SKM-1 (cell line): ENCODE measurements around the gene BAZ1A.

Experiments used
- DNase-seq: peaks from one replicate; lab custom pipeline; 2025; ENCODE audit not compliant: unreplicated experiment; lab: John Stamatoyannopoulos, UW

Gene BAZ1A, protein sequence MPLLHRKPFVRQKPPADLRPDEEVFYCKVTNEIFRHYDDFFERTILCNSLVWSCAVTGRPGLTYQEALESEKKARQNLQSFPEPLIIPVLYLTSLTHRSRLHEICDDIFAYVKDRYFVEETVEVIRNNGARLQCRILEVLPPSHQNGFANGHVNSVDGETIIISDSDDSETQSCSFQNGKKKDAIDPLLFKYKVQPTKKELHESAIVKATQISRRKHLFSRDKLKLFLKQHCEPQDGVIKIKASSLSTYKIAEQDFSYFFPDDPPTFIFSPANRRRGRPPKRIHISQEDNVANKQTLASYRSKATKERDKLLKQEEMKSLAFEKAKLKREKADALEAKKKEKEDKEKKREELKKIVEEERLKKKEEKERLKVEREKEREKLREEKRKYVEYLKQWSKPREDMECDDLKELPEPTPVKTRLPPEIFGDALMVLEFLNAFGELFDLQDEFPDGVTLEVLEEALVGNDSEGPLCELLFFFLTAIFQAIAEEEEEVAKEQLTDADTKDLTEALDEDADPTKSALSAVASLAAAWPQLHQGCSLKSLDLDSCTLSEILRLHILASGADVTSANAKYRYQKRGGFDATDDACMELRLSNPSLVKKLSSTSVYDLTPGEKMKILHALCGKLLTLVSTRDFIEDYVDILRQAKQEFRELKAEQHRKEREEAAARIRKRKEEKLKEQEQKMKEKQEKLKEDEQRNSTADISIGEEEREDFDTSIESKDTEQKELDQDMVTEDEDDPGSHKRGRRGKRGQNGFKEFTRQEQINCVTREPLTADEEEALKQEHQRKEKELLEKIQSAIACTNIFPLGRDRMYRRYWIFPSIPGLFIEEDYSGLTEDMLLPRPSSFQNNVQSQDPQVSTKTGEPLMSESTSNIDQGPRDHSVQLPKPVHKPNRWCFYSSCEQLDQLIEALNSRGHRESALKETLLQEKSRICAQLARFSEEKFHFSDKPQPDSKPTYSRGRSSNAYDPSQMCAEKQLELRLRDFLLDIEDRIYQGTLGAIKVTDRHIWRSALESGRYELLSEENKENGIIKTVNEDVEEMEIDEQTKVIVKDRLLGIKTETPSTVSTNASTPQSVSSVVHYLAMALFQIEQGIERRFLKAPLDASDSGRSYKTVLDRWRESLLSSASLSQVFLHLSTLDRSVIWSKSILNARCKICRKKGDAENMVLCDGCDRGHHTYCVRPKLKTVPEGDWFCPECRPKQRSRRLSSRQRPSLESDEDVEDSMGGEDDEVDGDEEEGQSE (N-terminal part only)

DNA sequence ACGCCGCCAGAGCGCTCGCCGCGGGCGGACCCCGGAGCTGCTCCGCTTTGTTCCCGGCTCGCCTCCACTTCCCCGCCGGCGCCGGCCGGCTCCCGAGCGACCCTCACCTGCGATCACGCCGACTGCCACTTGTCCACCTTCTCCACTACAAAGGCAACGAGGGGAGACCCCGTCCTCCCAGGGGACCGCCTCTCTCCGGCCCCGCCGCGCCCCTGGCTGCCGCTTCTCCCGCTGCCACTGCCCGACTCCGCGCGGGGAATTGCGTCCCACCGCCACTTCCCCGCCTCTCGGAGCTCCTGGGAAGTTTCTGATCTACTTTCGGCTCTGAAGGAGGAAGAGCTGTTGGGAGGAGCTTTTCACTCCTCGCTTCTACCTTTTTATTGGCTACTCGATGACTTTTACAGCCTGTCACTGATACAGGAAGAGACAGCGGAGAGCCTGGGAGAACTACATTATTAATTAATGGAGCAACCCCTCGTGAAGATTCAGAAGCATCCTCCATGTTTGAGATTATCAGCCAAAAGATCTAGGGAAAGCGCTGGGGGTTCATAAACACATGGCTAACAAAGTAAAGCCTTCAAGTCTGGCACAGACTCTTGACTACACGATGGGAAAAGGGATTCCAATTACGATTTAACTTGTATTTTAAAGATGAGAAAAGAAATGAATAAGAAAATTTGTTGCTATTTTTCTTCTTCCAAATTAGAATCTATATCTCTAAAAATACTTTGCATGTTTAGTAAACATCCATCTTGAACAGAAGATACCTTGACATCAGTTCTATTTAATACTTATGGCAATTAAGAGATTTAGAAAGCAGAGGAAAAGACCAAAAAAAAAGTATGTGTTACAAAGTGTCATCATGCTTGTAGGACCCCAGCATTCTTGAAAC lies at the start of gene BAZ1A:
BAZ1A (minus strand) TSS at position 330 of the 892 bp plus-strand sequence. CDS start 756 bp downstream, outside the sequence.
- DNase-seq = peak; percentile 21

DNA sequence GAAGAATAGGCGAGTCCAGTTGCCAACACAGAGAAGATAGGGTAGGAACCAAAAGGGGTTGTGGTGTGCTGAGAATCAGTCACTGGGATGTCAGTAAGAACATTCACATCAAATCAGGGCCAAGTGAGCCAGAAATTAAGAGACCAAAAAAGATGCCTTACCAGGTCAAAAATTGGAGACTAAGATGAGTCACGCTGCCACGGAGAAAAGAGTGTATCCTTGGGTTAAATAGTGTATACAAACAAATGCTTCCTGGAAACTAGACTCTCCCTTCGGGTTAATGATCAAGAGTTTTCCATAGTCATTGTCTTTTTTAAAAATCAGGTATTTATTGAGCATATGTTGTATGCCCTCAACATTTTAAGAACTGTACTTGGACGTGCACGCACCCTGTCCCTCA lies 45.2 kb upstream of the BAZ1A start:
- DNase-seq = no peak

DNA sequence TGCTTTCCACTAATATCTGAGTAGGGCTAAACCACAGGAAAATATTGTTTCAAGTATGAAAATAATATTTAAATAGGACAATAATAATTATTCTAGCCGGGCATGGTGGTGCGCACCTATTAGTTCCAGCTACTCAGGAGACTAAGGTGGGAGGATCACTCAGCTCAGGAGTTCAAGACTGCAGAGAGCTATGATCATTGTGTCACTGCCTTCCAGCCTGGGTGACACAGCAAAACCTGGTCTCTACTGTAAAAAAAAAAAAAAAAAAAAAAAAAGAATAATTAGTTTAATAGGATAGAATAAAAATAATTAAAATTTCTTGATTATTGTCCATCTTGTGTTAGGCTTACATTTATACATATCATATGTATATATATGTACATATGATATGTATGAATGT lies 38.5 kb upstream of the BAZ1A start:
- no peak for DNase-seq

DNA sequence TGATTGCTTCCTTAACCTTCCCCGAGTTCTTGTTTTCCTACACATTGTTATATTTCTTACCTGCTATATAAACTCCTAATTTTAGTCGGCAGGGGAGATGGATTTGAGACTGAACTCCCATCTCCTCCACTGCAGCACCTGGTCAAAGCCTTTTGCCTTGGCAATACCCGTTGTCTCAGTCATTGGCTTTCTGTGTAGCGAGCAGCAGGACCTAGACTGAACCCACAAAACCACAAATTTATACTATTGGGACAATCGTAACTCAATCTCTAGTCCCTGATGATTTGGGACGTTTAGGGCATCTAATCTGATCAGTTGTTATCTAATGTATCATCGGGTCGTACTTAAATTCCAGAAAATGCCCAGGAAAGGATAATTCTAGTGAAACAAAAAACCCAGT lies 37.8 kb upstream of the BAZ1A start:
- DNase-seq = no peak

DNA sequence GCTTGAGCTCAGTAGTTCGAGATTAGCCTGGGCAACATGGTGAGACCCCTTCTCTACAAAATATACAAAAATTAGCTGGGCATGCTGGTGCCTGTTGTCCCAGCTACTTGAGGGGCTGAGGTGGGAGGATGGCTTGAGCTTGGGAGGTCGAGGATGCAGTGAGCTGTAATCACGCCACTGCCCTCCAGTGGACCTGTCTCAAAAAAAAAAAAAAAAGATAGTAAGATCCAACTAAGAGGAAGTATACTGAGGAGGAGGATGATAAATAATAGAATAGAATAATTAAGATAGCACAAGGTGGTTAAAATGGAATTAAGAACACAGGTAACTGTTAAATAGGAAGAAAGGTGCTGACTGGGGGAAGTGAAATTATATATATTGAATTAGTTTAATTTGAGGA lies 37.0 kb upstream of the BAZ1A start:
- no peak for DNase-seq

DNA sequence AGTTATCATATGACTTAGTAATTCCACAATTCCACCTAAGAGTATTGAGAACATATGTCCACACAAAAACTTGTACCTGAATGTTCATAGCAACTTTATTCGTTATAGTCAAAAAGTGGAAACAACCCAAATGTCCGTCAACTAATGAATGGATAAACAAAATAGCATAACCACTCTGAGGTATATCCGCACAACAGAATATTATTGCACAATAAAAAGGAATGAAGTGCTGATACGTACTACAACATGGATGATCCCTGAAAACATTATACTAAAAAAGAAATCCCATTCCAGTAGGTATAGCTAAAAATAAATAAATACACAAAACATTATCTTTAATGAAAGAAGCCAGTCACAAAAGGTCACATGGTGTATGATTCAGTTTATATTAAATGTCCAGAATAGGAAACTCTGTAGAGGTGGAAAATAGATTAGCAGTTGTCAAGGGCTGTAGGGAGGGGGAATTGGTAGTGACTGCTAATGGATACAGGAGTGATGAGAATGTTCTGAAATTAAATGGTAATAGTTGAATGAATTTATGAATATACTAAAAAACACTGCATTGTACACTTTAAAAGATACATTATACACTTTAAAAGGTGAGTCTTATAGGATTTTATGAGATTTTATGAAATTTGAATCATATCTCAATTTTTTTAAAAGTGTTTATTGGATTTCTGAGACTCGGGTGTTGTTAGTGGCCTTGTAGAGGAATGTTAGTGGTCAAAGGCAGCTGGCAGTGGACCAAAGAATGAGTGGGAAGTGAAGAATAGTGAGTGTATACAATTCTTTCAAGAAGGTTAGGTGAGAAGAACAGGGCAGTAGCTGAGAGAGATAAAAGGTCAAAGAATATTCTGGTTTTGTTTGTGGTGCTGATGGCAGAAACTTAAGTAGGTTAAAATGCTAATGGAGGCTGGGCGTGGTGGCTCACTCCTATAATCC lies 36.3 kb upstream of the BAZ1A start:
- no peak for DNase-seq

DNA sequence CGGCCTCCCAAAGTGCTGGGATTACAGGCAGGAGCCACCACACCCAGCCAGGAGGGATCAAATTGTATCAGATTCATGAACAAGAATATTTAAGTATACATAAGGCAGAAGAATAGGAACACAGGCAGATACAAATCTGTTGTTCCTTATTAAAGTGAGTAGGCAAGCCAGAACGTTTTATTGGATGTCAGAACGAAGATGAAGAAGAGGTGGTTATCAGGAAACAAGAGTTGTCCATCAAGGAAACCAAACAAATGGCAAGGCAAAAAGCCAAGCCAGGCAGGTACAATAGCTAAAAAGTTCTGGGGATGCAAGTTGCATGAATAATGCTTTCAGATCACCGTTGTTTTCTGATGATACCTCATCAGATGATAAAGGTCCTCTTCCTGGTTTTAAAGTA lies 31.1 kb upstream of the BAZ1A start:
- no peak for DNase-seq

DNA sequence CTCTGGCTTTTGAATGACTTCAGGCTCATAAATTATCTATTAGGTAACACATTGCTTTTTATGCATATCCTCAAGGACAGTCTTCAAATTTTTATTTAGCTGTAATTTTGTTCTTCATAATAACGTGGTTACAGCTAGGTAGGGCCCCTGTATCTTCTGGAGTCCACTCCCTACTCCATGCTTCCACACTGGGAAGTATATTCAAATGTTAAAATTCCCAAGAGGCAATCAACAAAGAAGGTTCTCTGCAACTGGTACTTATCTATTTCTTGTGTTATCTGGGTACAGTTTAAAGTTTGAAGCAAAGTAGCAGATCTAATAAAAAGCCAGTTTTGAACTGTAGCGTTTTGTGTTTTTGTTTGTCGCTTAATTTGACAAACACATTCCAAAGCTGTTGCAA lies 20.1 kb upstream of the BAZ1A start:
- DNase-seq = no peak

DNA sequence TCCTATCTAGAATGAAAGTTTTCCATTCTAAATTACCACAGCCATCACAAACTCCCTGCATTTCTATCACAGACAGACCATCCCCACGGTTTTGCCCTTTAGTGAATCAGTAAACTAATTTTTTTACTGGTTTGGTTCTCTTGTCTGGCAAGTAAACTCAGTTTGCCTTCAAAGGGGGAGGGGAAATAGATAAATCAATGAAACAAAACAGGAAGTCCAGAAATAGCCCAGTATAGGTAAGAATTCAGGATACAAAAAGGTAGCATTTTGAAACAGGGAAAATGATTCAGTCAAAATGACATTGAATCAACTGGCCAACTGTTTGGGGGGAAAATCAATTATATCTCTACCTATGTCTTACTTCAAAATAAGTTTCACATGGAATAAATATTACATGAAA lies 15.8 kb upstream of the BAZ1A start:
- DNase-seq = no peak

DNA sequence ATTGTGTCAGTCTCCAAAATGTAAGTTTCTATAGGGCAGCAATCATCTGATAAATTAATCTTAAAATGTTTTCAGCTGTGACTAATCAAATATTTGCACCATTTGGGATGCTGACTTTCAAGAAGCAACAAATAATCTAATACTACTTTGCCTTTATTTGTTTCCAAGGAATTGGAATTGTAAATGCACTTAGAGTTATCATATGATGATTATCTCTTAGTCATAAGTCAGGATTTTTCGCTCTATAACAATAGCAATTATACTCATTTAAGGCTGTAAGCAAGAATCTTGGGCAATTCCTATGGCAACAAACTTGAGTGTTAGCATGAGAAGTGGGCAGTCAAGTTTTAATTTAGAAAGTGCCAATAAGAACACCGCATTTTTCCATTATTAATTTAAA lies 13.0 kb upstream of the BAZ1A start:
- no peak for DNase-seq

DNA sequence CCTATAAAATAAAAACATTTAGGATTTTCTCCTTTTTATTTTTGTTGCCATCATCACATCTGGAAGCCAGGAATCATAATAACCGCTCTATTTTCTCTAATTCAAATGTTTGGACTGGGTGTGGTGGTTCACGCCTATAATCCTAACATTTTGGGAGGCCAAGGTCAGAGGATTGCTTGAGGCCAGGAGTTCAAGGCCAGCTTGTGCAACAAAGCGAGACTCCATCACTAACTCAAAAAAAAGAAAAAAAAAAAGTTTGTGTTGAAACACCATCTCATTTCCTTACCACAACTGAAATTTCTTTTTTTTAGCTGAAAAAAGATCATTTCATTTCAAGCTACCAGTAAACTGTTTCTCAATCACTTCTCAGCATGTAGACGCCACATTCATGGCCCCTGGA lies 8.8 kb upstream of the BAZ1A start:
- DNase-seq = no peak

DNA sequence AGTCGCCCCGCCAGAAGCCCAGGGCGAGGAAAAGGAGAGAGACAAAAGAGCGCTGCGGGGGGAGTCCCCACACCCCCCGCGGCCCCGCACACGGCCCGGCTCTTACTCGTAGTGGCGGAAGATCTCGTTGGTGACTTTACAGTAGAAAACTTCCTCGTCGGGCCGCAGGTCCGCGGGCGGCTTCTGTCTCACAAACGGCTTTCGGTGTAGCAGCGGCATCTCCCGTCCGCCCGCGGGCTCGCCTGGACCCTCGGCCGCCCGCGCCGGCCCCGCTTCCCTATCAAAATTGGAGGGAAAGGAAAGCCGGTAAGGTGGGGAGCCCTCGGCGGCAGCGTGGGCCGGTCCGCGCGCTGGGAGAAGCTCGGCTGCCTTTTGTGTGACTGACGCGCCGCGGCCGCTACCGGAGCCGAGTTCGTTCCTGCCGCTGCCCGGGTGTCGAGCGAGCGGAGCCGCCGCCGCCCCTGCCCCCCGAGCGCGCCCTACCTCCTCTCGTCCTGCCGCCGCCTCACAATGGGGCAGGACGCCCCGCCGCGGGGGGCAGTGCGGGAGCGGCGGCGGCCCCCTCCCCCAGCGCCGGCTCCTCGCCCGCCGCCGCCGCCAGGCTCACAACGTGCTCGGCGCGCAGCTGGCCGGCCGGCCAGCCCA lies 652 bp downstream of the BAZ1A start:
- no peak for DNase-seq

DNA sequence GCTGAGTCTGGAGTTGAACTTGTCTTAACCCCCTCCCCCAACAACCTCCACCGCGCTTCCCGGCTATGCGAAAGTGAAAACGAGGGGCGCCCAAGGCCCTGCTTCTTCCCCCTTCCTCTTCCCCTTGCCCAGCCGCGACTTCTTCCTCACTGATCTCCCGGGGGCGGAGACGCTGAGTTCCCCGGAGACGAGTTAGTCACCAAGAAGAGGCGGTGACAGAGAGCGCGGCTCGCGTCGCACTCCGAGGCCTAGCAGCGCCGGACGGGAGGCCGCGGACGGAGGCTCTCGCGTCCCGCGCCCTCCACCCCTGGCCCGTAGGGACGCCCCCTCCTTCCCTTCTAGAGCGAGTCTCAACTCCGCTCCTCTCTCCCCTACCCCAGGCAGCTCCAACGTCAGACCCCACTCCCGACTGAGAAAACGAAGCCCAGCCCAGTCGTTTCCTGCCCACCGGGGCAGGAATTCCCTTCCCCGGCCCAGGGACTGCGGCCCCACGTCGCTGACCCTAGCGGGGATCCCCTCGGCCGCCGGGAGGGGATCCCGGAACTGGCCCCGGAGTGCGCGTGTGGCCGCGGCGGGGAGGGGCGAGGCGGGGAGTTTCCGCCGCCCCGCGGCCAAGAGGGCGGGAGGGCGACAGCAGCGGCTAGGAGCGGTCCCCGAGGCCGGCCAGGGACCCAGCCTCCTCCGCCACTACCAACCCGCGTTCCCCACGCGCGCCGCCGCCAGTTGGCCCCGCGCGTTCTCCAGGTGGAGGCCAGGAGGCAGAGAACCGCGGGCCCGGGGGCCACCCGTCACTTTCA lies 1.4 kb downstream of the BAZ1A start:
- peak; percentile 75 for DNase-seq

DNA sequence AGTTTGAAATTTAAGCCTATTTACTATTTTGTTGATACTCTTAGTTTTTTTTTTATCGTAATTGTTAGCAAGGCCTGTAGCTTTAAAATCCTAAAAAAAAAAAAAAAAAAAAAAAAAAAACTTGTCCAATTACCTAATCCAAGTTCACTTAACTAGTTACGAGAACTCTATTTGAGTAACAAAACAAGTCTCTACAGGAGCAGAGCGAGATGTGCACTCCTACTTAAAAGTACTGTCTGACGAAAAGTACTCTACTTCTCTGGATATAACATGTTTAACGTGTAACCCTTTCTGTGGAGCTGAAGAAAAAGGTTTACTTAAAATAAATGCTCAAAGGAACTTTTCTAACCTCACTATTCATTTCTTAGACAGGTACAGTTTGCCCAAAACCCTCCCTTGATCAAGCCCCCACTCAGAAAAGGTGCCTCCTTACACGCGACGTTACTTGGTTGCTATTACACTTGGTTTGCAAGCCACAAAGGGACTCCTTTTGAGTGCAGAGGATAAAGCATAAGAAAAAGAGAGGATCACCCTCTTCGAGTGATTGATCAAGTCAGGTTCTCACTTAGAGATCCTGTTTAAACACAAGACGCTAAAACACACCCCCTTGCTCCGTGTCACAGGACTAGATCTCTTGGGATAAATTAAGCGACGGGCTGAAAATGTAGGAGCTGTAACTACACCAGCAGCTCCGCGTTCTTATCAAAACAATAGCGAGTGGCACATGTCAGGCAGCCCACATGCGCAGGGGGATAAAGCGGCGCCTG lies 2.2 kb downstream of the BAZ1A start:
- DNase-seq = no peak

DNA sequence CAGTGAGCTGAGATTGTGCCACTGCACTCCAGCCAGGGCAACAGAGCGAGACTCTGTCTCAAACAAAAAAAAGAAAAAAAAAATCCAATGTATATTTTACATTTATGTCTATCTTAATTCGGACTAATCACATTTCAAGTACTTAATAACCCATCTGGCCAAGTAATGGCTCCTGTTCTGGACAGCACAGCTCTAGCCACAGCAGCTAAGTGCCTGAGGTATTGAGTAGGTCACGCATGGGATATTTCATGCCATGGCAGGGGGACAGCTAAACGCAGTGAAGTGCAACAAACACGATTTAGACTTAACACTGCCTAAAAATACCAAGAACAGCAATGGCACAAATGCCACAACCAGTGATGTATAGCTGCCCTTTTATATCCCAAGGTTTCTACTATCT lies 8.0 kb downstream of the BAZ1A start:
- DNase-seq = no peak

DNA sequence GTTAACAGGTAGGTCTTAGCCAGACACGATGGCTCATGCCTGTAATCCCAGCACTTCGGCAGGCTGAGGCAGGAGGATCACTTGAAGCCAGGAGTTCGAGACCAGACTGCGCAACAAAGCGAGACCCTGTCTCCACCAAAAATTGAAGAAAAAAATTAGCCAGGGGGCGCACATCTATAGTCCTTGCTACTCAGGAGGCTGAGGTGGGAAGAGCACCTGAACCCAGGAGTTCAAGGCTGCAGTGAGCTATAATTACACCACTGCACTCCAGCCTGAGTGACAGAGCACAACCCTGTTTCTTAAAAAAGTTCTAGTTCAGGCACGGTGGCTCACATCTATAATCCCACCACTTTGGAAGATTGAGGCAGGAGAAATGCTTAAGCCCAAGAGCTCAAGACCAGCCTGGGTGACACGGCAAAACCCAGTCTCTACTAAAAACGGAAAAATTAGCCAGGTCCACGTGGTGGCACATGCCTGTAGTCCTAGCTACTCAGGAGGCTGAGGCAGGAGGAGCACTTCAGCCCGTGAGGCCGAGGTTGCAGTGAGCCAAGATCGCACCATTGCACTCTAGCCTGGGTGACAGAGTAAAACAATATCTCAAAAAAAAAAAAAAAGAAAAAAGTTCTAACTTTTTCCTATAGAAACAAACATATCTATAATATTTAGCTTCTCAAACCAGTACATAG lies 9.1 kb downstream of the BAZ1A start:
- no peak for DNase-seq

DNA sequence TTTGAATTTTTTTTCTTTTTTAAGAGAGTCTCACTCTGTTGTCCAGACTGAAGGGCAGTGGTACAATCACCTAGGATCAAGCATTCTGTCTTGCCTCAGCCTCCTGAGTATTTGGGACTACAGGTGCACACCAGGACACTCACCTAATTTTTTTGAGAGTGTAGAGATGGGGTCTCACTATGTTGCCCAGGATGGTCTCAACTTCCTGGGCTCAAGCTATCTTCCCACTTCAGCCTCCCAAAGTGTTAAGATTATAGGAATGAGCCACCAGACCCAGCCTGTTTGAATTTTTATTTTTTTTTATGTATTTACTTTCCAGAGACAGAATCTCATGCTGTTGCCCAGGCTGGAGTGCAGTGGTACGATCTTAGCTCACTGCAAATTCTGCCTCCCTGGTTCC lies 11.3 kb downstream of the BAZ1A start:
- DNase-seq = no peak
